B cell (primary cell): ENCODE results near the gene LRP1-AS. TPM values are rescaled to one million over a fixed set of nuclear protein-coding genes. Genes with fewer than 3 reads are reported as not detected.

Experiments
- ATAC-seq: fragments of 200-7000 bp; cut with Tn5 transposase; one replicate; pipeline ENCODE4 v1.10.0; 2021; ENCODE audit warnings: low read depth, mild to moderate bottlenecking, moderate number of reproducible peaks, moderate library complexity
- CTCF ChIA-PET: fragments of 350-600 bp; sonication (Branson Sonifier 250); formaldehyde crosslinking; loops from one replicate; lab custom pipeline; 2021; ENCODE audit warnings: antibody characterized with exemption, inconsistent platforms; lab: Charles Lee
- POLR2A ChIA-PET: fragments of 350-600 bp; sonication (Branson Sonifier 250); formaldehyde crosslinking; loops from one replicate; lab custom pipeline; 2021; ENCODE audit warnings: antibody characterized with exemption; lab: Charles Lee
- DNase-seq: peaks from one replicate; pipeline ENCODE4 v3.0.0; 2013
- H2AFZ ChIP-seq: 2 replicates; pipeline ENCODE4 v1.6.1; 2012; ENCODE audit warnings: mild to moderate bottlenecking, low read depth, low read length; ENCODE audit not compliant: insufficient read depth, poor library complexity, severe bottlenecking
- H3K27ac ChIP-seq, 2 donors: 1 replicate in 1 of 2; 2 replicates in 1 of 2; pipeline ENCODE4 v1.5.1; 2012 to 2013; ENCODE audit warnings: low read length in 2 of 2, mild to moderate bottlenecking in 2 of 2, moderate library complexity in 1 of 2
- H3K27me3 ChIP-seq, 4 experiments: fragments of 200-600 bp in 1 of 4; sonication (generic) in 1 of 4; replicated peaks in 1 of 4; 1 replicate in 2 of 4; 2 replicates in 2 of 4; pipeline versions ENCODE4 v1.6.1 to v1.7.0; 2013 to 2016; ENCODE audit warnings: low read length in 3 of 4, mild to moderate bottlenecking in 2 of 4, mixed read lengths in 1 of 4, moderate library complexity in 1 of 4; ENCODE audit not compliant: insufficient read depth in 4 of 4, control insufficient read depth in 3 of 4; ENCODE audit errors: control extremely low read depth in 1 of 4
- H3K36me3 ChIP-seq, 2 experiments: replicated peaks in 1 of 2; 1 replicate in 1 of 2; 2 replicates in 1 of 2; pipeline versions ENCODE4 v1.6.1 to v1.7.1; 2013; ENCODE audit warnings: low read length in 1 of 2; ENCODE audit not compliant: insufficient read depth in 2 of 2, control insufficient read depth in 1 of 2; ENCODE audit errors: control extremely low read depth in 1 of 2, extremely low read depth in 1 of 2
- H3K4me1 ChIP-seq, 2 donors: fragments of 200-600 bp in 1 of 2; sonication (generic) in 1 of 2; 1 replicate in 1 of 2; 2 replicates in 1 of 2; pipeline versions ENCODE4 v1.5.1 to v1.6.1; 2013 to 2017; ENCODE audit warnings: low read length in 2 of 2; ENCODE audit not compliant: control insufficient read depth in 2 of 2, insufficient read depth in 2 of 2
- H3K4me2 ChIP-seq: replicated peaks from 2 replicates; pipeline ENCODE3; 2012; ENCODE audit warnings: mild to moderate bottlenecking, low read depth, low read length; ENCODE audit not compliant: poor library complexity, severe bottlenecking
- H3K4me3 ChIP-seq, 5 experiments: fragments of 200-600 bp in 1 of 5; sonication (generic) in 1 of 5; 1 replicate in 3 of 5; 2 replicates in 2 of 5; pipeline versions ENCODE4 v1.5.1 to v1.7.0; 2011 to 2016; ENCODE audit warnings: low read length in 4 of 5, mild to moderate bottlenecking in 4 of 5, low read depth in 2 of 5, control low read depth in 1 of 5, moderate library complexity in 1 of 5; ENCODE audit not compliant: insufficient read depth in 1 of 5; ENCODE audit errors: control extremely low read depth in 1 of 5, extremely low read depth in 1 of 5
- H3K79me2 ChIP-seq: fragments of 200-600 bp; sonication (generic); one replicate; pipeline ENCODE4 v1.6.0; 2016; ENCODE audit warnings: low read length; ENCODE audit not compliant: control insufficient read depth, insufficient read depth
- H3K9ac ChIP-seq: fragments of 200-600 bp; sonication (generic); 2 replicates; pipeline ENCODE4 v1.6.1; 2017; ENCODE audit warnings: mild to moderate bottlenecking, low read length, moderate library complexity
- H3K9me3 ChIP-seq, 3 donors: one replicate each; pipeline versions ENCODE4 v1.6.1 to v1.7.1; 2013; ENCODE audit warnings: low read length in 2 of 3; ENCODE audit not compliant: control insufficient read depth in 2 of 3, insufficient read depth in 1 of 3; ENCODE audit errors: control extremely low read depth in 1 of 3
- H4K20me1 ChIP-seq: 2 replicates; pipeline ENCODE4 v1.6.0; 2012; ENCODE audit warnings: mild to moderate bottlenecking, low read length; ENCODE audit not compliant: insufficient read depth, control insufficient read depth, poor library complexity, severe bottlenecking
- H3K27ac Mint-ChIP-seq: one replicate; pipeline ENCODE4 v1.8.0; 2021; ENCODE audit warnings: mixed read lengths
- H3K27me3 Mint-ChIP-seq: one replicate; pipeline ENCODE4 v1.8.0; 2021; ENCODE audit warnings: mixed read lengths
- H3K4me1 Mint-ChIP-seq: one replicate; pipeline ENCODE4 v1.8.0; 2021; ENCODE audit warnings: mixed read lengths
- H3K4me3 Mint-ChIP-seq: one replicate; pipeline ENCODE4 v1.8.0; 2021; ENCODE audit warnings: mixed read lengths
- H3K9me3 Mint-ChIP-seq: one replicate; pipeline ENCODE4 v1.8.0; 2022; ENCODE audit warnings: mixed read lengths; ENCODE audit not compliant: insufficient read depth
- CTCF ChIP-seq: fragments of 200-600 bp; IDR thresholded peaks from one replicate; pipeline ENCODE4 v1.8.0; 2022; ENCODE audit warnings: antibody characterized with exemption, mild to moderate bottlenecking
- EZH2 ChIP-seq: IDR thresholded peaks from 2 replicates; pipeline ENCODE4 v1.6.1; 2012; ENCODE audit warnings: borderline replicate concordance, low read depth, mild to moderate bottlenecking, moderate library complexity, low read length; ENCODE audit not compliant: insufficient read depth, poor library complexity, severe bottlenecking
- WGBS: methylation state at CpG from one replicate; pipeline ENCODE4 v1.1.5; 2013; ENCODE audit warnings: missing lambda C conversion rate; ENCODE audit not compliant: insufficient coverage; 5-methylcytosine and 5-hydroxymethylcytosine counted together
- intact Hi-C: fragments of 100-400 bp; cut with micrococcal nuclease; formaldehyde crosslinking; loops from one replicate; pipeline ENCODE4 v1.10.0; 2022
- polyA plus RNA-seq: library from polyadenylated mRNA; depleted of rRNA; stranded (reverse); fragments of >200 nt; gene quantifications from 2 replicates; pipeline ENCODE4 v1.2.3, GENCODE V29; 2012
- total RNA-seq, 2 donors: library from RNA; stranded (reverse); fragments of 120-200 nt in 1 of 2; gene quantifications; 1 replicate in 1 of 2; 2 replicates in 1 of 2; pipeline versions ENCODE4 v1.2.3 to v1.2.4, GENCODE V29; 2013 to 2022

LRP1-AS gene
- total and polyA plus RNA-seq, 2 donors (not counting 1 experiment from before 2014, with no cell fraction given) = not detected

- CTCF ChIA-PET = interaction anchor here (0.6 to 18.5 kb wide), 5 partner anchors 10 to 403 kb away, joined by 3 to 406 read pairs (median 4); partner anchors contain the start of genes NEMP1 and STAT6
- ATAC-seq (no peak), DNase-seq (peak; percentile 16)
- Histone ChIP-seq H3K4me3 (no peak overlapping the region), H3K9me3 (no peaks in the 10 kb centered on the region), H3K27ac (peak overlapping the region in 1 of 2 donors; percentile 13), H4K20me1 (peaks cover 40% of the 10 kb centered on the region), H3K79me2 (peaks cover 13% of the 10 kb centered on the region), H2AFZ (no peak overlapping the region), H3K4me2 (no peak overlapping the region), H3K9ac (no peak overlapping the region), H3K27me3 (no peaks in the 10 kb centered on the region), H3K36me3 (peaks cover 2 to 70% of the 10 kb centered on the region in 2 experiments), H3K4me1 (peaks cover 19 to 23% of the 10 kb centered on the region in 2 donors)
- 95% methylated on average over 4 of the region's 6 CpGs for WGBS
- peak overlapping the region; percentile 68 for H3K27ac Mint-ChIP-seq
- H3K27me3 Mint-ChIP-seq = no peaks in the 10 kb centered on the region
- POLR2A ChIA-PET = interaction anchor here (0.6 to 1.7 kb wide), 3 partner anchors 14 to 887 kb away, joined by 4 to 6 read pairs (median 6); partner anchors contain the start of gene STAT6
- TF ChIP-seq EZH2 = no peak
- no peak for TF ChIP-seq CTCF
- no peaks in the 10 kb centered on the region for H3K9me3 Mint-ChIP-seq
- peaks cover 50% of the 10 kb centered on the region for H3K4me1 Mint-ChIP-seq
- intact Hi-C loops = no loop called here
- no peak overlapping the region for H3K4me3 Mint-ChIP-seq
These were observed 51.3 kb downstream of the LRP1-AS start for GRCh38 chr12:57096099-57096572.

- H3K4me3 Mint-ChIP-seq = peak overlapping the region; percentile 32
- Histone ChIP-seq H3K27ac (peak overlapping the region in 1 of 2 donors; percentile 82), H3K9ac (no peak overlapping the region), H3K79me2 (peaks cover 17% of the 10 kb centered on the region), H3K27me3 (no peaks in the 10 kb centered on the region), H3K4me3 (no peak overlapping the region), H3K9me3 (no peaks in the 10 kb centered on the region), H3K4me1 (peaks cover 19 to 28% of the 10 kb centered on the region in 2 donors), H2AFZ (no peak overlapping the region), H3K4me2 (no peak overlapping the region), H3K36me3 (peaks cover 2 to 66% of the 10 kb centered on the region in 2 experiments), H4K20me1 (peaks cover 40% of the 10 kb centered on the region)
- WGBS = 87% methylated on average over 3 of the region's 3 CpGs
- intact Hi-C loops = no loop called here
- no peaks in the 10 kb centered on the region for H3K9me3 Mint-ChIP-seq
- POLR2A ChIA-PET = interaction anchor here (1.6 to 1.7 kb wide), 2 partner anchors 14 to 16 kb away, joined by 4 to 6 read pairs; partner anchors contain the start of gene STAT6
- peak overlapping the region; percentile 68 for H3K27ac Mint-ChIP-seq
- TF ChIP-seq EZH2 (no peak), CTCF (no peak)
- no peaks in the 10 kb centered on the region for H3K27me3 Mint-ChIP-seq
- CTCF ChIA-PET = interaction anchor here (15.0 to 18.5 kb wide), 2 partner anchors 11 to 21 kb away, joined by 246 to 406 read pairs; partner anchors contain the start of genes NEMP1 and STAT6
- DNase-seq (no peak), ATAC-seq (no peak)
- peaks cover 56% of the 10 kb centered on the region for H3K4me1 Mint-ChIP-seq
These were observed 52.0 kb downstream of the LRP1-AS start for GRCh38 chr12:57095440-57095839.
